HAP-1 (cell line): ENCODE measurements around the gene DAPK3.
"Not testable (repeated sequence)": the region's sequence is repeated elsewhere in the genome, so short reads cannot be mapped to it uniquely, and the experiment has no call there.

ENCODE experiments used
- DNase-seq, 2 experiments: peaks; one replicate each; pipeline ENCODE4 v3.0.0-alpha.2; 2016 to 2020; ENCODE audit warnings: low spot score in 2 of 2
- H3K27me3 ChIP-seq: fragments of 250-450 bp; sonication (Bioruptor Pico); 2 replicates; pipeline ENCODE4 v1.5.1; 2020; ENCODE audit warnings: low read depth, mild to moderate bottlenecking, moderate library complexity
- H3K36me3 ChIP-seq: fragments of 250-450 bp; sonication (Bioruptor Pico); replicated peaks from 2 replicates; pipeline ENCODE4 v1.5.1; 2020; ENCODE audit warnings: mild to moderate bottlenecking
- H3K4me1 ChIP-seq: fragments of 250-450 bp; sonication (Bioruptor Pico); 2 replicates; pipeline ENCODE4 v1.5.1; 2020; ENCODE audit warnings: mild to moderate bottlenecking
- H3K4me3 ChIP-seq: fragments of 250-450 bp; sonication (Bioruptor Pico); 2 replicates; pipeline ENCODE4 v1.5.1; 2020; ENCODE audit warnings: mild to moderate bottlenecking, moderate library complexity
- H3K9me3 ChIP-seq: fragments of 250-450 bp; sonication (Bioruptor Pico); 2 replicates; pipeline ENCODE4 v1.5.1; 2020; ENCODE audit warnings: mild to moderate bottlenecking, moderate library complexity
- in situ Hi-C: fragments of 300-500 bp; cut with MboI; formaldehyde crosslinking; loops from 3 replicates; pipeline ENCODE4 v1.14.3; 2020; ENCODE audit warnings: low sequenced_read_pairs, inconsistent platforms, mixed read lengths

The DAPK3 gene

DNA sequence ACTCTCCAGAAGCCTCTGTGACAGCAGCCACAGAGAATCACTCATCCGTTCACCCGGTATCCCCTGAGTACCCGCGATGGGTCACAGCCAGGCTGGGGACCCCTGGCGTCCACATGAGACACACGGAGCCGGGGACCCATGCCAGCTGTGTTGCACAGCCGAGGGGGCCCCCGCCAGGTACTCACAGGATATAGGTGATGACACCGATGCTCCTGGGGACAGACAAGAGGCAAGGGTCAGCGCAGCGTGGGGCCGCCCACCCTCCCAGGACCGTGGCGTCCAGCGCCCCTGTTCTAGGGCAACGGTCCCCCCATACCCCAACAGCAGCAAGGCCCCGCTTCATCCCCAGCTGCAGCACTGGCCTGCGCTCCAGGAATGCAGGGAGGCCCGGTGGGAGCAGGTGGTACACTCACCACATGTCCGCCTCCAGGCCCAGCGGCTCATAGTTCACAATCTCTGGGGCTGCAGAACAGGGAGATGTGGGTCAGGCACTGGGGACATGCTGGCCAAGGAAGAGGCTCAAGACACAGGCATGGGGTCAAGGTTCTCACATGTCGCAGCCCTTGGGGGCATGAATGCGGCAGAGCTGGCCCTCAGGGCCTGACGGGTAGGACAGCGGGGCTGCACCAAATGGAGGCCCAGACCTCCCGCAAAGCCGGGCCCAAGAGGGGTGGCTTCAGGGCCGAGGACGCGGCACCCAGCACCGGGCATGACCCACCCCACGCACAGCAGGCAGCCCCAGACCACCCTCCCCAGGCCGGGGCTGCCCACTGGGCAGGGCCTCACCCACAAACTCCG is 7.2 kb downstream of the DAPK3 start:
- Histone ChIP-seq H3K4me3 (no peak overlapping the region), H3K4me1 (0 out of 2 replicates have a peak, but pooled peaks cover 2% of the 10 kb centered on the region), H3K36me3 (peaks cover 82% of the 10 kb centered on the region), H3K9me3 (no peaks in the 10 kb centered on the region), H3K27me3 (no peaks in the 10 kb centered on the region)
- in situ Hi-C loops = no loop called here
- no peak for DNase-seq

DNA sequence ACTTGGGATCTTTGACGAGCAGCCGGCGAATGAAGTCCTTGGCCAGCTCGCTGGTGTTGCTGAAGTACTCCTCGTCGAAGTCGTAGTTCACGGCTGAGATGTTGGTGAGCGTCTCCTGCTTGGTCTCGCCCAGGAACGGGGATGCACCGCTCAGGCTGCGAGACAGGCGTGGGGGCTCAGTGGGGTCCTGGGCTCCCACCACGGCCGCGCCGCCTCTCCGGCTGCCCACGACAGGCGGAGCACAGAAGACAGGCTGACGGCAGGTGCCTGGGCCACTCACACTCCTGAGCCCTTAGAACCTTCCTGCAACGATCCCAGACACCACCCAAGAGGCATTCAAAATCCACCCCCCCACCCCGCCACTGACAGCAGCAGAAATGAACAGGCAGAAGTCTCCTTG is 9.9 kb downstream of the DAPK3 start:
- H3K4me1 ChIP-seq = no peaks in the 10 kb centered on the region
- H3K27me3 ChIP-seq = no peaks in the 10 kb centered on the region
- H3K4me3 ChIP-seq = no peak overlapping the region
- in situ Hi-C loops = no loop called here
- no peaks in the 10 kb centered on the region for H3K9me3 ChIP-seq
- DNase-seq = no peak
- H3K36me3 ChIP-seq = peaks cover 68% of the 10 kb centered on the region

- H3K4me1 ChIP-seq = no peaks in the 10 kb centered on the region
- H3K4me3 ChIP-seq = no peak overlapping the region
- in situ Hi-C loops = no loop called here
- no peak for DNase-seq
- peaks cover 56% of the 10 kb centered on the region for H3K36me3 ChIP-seq
- no peaks in the 10 kb centered on the region for H3K27me3 ChIP-seq
- H3K9me3 ChIP-seq = no peaks in the 10 kb centered on the region
These were observed 11.2 kb downstream of the DAPK3 start for GRCh38 chr19:3959766-3960131.

GRCh38 chr19:3958836-3959765 is 11.8 kb downstream of the DAPK3 start:
- Histone ChIP-seq H3K27me3 (no peaks in the 10 kb centered on the region), H3K9me3 (no peaks in the 10 kb centered on the region), H3K36me3 (peaks cover 52% of the 10 kb centered on the region), H3K4me1 (no peaks in the 10 kb centered on the region), H3K4me3 (no peak overlapping the region)
- in situ Hi-C loops = no loop called here
- no peak for DNase-seq

DNA sequence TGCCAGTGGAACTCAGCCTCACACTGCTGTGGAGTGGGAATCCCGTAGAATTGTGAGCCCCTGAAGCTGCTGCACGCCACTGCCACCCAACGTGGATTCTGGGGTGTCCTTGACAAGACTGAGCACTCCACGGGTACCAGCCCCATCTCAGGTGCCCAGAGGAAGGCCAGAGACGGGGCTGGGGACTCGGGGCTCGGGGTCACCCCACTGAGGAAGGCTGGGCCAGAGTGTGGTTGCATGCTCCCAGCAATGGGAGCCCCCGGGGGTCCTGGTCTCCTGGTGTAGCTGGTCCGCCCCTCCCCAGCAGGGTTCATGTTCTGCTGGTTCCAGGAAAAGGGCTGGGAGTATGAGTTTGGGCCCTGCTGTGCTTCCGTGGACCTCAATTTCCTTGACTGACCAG is 15.2 kb downstream of the DAPK3 start:
- no peaks in the 10 kb centered on the region for H3K9me3 ChIP-seq
- no peaks in the 10 kb centered on the region for H3K4me1 ChIP-seq
- in situ Hi-C loops = no loop called here
- H3K36me3 ChIP-seq = peaks cover 27% of the 10 kb centered on the region
- DNase-seq = no peak
- H3K4me3 ChIP-seq = no peak overlapping the region
- no peaks in the 10 kb centered on the region for H3K27me3 ChIP-seq

- H3K4me1 ChIP-seq, H3K9me3 ChIP-seq, H3K4me3 ChIP-seq, DNase-seq, in situ Hi-C loops, H3K27me3 ChIP-seq: not testable (repeated sequence)
- peaks cover 25% of the 10 kb centered on the region for H3K36me3 ChIP-seq
These were observed 15.6 kb downstream of the DAPK3 start for GRCh38 chr19:3955276-3955675.

GRCh38 chr19:3954107-3954506 is 16.8 kb downstream of the DAPK3 start:
- in situ Hi-C loops = no loop called here
- H3K27me3 ChIP-seq = no peaks in the 10 kb centered on the region
- no peaks in the 10 kb centered on the region for H3K4me1 ChIP-seq
- no peak for DNase-seq
- H3K4me3 ChIP-seq = no peak overlapping the region
- no peaks in the 10 kb centered on the region for H3K9me3 ChIP-seq
- H3K36me3 ChIP-seq = peaks cover 14% of the 10 kb centered on the region

GRCh38 chr19:3952755-3953276 is 18.1 kb downstream of the DAPK3 start:
- DNase-seq, in situ Hi-C loops: not testable (repeated sequence)

DNA sequence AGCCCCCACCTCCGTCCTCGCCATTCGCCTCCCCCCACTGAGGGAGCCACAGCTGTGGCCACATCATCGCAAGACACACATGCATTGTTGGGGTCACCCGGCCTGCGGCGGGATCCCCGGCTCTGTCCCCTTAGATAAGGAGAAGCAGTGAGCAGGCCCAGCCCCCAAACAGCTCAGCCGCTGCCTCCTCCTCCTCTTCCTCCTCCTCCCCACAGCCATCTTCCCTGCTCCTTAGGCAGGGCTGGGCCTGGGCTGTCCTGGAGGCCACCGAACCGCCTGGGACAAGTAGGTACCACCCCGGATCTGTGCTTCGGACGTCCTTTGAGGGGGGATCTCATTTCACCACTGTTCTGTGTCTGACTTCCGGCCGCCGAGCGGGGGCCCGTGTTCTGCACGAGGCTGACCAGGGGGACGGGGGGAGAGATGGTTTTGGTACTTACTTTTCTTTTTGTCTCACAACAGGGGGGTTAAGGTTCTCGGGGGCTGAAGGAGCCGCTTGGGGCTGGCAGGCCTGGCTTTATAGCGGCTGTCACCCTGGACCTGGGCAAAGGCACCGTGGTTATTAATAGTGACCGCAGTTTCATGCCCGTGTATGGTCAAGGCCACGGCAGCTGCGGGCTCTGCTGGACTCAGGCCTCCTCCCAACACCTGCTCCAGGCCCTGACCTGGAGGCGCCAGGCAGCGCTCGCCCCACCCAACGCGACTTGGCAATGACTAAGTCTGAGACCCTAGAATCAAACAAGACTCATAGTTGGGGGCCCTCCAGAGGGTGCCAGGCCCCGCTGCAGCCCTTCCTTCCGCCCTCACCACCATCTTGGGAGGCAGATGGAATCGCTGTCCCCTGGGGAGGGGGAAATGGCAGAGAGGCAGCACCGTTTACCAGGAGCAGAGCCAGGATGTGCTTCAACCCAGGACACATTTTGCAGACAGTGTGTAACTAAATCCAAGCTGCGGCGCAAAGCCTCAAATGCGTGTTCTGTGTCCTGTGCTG is 19.7 kb downstream of the DAPK3 start:
- no peaks in the 10 kb centered on the region for H3K9me3 ChIP-seq
- no peaks in the 10 kb centered on the region for H3K4me1 ChIP-seq
- no peak overlapping the region for H3K4me3 ChIP-seq
- in situ Hi-C loops = no loop called here
- no peaks in the 10 kb centered on the region for H3K27me3 ChIP-seq
- DNase-seq = no peak
- H3K36me3 ChIP-seq = no peaks in the 10 kb centered on the region

More at GRCh38 chr19:3952755-3953276, 18.1 kb downstream of the DAPK3 start:
- not testable (repeated sequence) for H3K4me3 ChIP-seq, H3K36me3 ChIP-seq, H3K27me3 ChIP-seq, H3K9me3 ChIP-seq, H3K4me1 ChIP-seq

- no peak for DNase-seq
- Histone ChIP-seq H3K4me3 (no peak overlapping the region), H3K9me3 (no peaks in the 10 kb centered on the region), H3K36me3 (no peaks in the 10 kb centered on the region), H3K27me3 (no peaks in the 10 kb centered on the region), H3K4me1 (no peaks in the 10 kb centered on the region)
- in situ Hi-C loops = no loop called here
These were observed 20.7 kb downstream of the DAPK3 start for GRCh38 chr19:3949997-3950859.

GRCh38 chr19:3949294-3949693 is 21.6 kb downstream of the DAPK3 start:
- Histone ChIP-seq H3K4me3 (no peak overlapping the region), H3K9me3 (no peaks in the 10 kb centered on the region), H3K27me3 (no peaks in the 10 kb centered on the region), H3K36me3 (no peaks in the 10 kb centered on the region), H3K4me1 (no peaks in the 10 kb centered on the region)
- in situ Hi-C loops = no loop called here
- DNase-seq = no peak

GRCh38 chr19:3947316-3947933 is 23.5 kb downstream of the DAPK3 start:
- in situ Hi-C loops, H3K9me3 ChIP-seq, H3K4me1 ChIP-seq, H3K4me3 ChIP-seq, H3K36me3 ChIP-seq, DNase-seq, H3K27me3 ChIP-seq: not testable (repeated sequence)
